Thyroid gland (tissue), 4 donors: ENCODE data around the gene PLXNA1.

Experiments used
- CTCF ChIP-seq, 6 experiments: fragments of 200-600 bp in 3 of 6; fragments of 450-650 bp in 3 of 6; sonication (generic) in 3 of 6; IDR thresholded peaks; one replicate each; pipeline ENCODE4 v1.5.1; 2016 to 2019; ENCODE audit warnings: antibody characterized with exemption in 6 of 6, mild to moderate bottlenecking in 2 of 6, inconsistent platforms in 1 of 6, moderate library complexity in 1 of 6
- POLR2A ChIP-seq, 2 donors: fragments of 450-650 bp; IDR thresholded peaks; one replicate each; pipeline ENCODE4 v1.6.1; 2017; ENCODE audit warnings: antibody characterized with exemption in 2 of 2, mild to moderate bottlenecking in 2 of 2, moderate library complexity in 1 of 2

DNA sequence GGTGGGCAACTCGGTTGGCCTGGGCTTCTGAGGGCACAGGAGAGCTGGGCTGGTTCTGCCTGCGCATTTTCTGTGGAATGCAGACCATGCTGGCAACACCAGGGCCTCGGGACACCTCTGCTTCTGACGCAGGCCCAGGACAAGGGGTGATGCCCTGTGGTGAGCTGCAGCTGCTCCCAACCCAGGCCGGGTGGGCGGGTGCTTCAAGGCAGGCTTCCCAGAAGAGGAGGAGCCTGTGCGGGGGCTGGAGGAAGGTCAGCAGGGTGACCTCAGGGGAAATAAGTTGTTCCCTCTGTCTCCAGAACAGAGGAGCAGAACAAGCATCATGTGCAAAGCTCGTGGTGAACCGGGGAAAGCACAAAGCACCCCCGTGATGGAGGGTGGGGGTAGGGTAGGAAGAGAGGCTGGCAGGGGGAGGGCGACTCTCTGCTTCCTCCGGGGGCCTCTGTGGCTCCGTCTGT is 11.0 kb upstream of the PLXNA1 start:
- no peak for TF ChIP-seq CTCF (IDR thresholded peaks at IDR 0.05)
- TF ChIP-seq POLR2A (IDR thresholded peaks at IDR 0.05) = no peak
